ENCODE data around the gene EFNB3.
A peak's percentile ranks its signal among the peaks of the same experiment; 100 is the strongest.

EFNB3 gene

DNA sequence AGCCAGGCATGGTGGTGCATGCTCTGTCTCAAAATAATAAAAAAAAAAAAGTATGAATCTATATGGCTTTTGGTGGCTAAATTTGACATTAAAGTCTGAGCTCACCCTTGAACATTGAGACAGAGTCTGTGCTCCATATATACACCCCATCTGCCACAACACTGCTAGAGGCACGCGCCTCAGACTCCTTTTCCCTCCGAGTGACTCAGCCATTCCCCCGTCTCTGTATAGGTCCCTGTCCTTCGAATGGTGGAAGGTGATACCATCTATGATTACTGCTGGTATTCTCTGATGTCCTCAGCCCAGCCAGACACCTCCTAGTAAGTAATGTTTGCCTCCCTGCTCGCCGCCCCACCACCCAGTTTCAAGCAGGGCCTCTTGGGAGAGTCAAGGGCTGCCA is 4.5 kb upstream of the EFNB3 start:
- no peak for DNase-seq

DNA sequence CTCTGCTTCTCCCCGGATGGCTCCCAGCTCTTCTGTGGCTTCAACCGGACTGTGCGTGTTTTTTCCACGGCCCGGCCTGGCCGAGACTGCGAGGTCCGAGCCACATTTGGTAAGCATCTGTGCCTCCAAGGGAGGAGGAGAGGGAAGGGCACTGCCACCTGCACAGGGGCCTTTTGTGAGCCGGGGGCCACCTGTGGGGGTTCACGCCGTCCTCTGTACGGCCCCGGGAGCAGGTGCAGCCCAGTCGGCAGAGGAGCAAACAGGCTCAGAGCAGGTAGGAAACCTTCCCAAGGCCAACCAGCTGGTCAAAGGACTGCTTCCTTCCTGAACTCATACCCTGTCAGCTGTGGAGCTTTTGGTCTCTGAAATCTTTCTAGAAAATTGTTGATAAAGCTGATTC is 3.3 kb upstream of the EFNB3 start:
- DNase-seq, result no peak

DNA sequence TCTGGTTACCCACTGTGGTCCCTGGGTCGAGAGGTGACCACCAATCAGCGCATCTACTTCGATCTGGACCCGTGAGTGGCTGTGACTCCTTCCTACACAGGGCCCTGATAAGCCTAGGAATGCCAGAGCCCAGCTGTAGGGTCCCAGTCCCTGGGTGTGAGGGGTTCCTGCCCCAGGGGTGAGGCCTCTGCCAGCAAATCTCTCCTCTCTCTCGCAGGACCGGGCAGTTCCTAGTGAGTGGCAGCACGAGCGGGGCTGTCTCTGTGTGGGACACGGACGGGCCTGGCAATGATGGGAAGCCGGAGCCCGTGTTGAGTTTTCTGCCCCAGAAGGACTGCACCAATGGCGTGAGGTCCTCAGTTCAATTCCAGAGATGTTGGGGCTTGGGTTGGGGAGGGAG is 2.2 kb upstream of the EFNB3 start:
- DNase-seq, result no peak

DNA sequence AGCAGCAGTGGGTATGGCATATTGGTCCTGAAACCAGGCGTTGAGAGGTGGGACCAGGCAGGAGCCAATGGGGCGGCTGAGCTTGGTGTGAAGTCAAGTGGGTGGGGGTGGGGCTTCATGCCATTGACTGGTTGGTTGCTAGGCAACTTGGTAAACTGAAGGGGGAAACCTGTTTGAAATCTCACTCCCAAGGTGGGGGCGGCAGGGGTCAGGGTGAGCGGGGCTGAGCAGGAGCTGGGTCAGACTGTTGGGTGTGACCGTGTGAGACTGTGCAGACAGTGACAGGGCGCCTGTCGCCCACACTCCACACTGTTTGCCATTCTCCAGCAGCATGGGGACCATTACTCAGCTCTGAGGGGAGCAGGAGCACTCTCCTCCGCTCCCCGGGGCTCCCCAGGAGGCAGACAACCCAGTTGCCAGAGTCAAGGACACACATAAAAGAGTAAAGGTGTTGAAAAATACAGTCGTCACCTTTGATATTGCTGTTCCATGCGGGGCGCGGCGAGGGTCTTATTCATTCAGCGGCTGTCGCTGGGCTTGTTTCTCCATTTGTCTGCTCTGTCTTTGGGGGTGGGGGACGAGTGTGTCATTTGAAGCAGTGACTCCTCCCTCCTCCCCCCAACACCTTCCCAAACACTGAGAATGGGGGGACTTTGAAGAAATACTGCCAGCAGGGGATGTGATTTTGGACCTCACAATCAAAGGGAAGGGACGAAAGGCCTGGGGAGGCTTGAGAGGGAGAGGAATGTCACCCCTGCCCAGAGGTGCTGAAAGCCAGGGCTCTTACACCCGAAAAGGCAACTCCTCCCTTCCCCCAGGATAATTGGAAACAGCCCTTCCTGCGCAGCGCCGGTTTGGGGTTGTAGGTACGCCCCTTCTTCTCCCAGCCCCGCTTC is 1.2 kb upstream of the EFNB3 start:
- DNase-seq, result peak; percentile 46

DNA sequence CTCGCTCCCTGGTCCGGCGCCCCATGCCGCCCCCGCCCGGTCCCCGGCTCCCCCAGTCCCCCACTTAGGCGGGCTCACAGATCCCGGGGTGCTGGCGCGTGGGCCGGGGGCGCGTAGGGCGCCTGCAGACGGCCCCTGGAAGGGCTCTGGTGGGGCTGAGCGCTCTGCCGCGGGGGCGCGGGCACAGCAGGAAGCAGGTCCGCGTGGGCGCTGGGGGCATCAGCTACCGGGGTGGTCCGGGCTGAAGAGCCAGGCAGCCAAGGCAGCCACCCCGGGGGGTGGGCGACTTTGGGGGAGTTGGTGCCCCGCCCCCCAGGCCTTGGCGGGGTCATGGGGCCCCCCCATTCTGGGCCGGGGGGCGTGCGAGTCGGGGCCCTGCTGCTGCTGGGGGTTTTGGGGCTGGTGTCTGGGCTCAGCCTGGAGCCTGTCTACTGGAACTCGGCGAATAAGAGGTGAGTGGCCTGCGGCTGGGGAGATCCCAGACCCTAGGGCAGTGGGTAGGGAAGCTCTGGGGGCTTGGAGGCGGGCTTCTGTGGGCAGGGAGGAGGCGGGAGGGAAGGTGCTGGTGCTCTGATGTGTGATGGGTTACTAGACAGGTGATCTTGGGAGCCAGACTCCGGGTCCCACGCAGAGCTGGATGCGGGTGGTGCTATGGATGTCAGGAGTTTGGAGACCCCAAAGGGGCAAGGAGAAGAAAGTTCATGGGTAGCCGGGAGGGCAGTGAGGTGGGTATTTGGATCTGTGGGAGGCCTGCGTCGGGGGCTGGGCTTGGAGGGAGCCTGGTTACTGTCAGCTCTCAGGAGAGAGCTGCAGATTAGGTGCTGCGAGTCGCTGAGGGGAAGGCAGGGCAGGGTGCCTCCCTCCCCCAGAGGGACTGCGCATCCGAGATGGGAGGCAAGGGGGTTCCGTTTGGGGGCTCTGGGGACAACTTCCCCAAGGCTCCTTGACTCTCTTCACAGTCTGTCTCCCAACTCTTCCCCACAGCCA is 560 bp downstream of the EFNB3 start:
- no peak for DNase-seq

DNA sequence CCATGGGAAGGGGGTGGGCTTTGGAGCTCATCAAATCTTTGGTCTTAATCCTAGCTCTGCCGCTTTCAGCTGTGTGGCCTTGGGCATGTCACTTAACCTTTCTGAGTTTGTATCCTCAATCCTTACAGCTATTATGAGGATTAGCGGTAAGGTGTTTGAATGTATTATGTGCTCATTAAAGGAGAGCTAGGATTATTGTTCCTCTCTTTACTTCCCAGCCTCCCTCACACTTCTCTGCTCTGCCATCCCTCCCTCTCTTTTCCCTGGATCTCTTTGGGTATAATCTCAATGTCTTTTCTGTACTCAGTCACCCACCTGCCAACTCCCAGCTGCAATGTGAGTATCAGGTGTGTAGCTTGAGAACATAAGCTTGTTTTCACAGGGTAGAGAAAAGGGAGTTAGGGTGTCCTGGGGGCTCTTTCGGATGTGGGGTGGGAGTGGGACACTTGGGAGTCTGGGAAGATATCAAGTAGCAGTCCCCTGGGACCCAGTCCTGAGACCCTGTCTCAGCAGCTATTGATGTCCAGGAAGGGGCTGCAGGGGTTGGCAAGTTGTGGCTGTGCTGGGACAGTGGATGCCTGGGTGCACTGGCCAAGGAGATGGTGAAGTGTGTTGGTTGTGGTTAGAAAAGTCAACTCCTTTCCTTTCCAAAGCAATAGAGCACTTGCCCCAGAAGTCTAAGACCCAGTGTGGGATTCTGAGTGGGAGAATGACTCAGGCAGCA is 1.8 kb downstream of the EFNB3 start:
- no peak for DNase-seq

DNA sequence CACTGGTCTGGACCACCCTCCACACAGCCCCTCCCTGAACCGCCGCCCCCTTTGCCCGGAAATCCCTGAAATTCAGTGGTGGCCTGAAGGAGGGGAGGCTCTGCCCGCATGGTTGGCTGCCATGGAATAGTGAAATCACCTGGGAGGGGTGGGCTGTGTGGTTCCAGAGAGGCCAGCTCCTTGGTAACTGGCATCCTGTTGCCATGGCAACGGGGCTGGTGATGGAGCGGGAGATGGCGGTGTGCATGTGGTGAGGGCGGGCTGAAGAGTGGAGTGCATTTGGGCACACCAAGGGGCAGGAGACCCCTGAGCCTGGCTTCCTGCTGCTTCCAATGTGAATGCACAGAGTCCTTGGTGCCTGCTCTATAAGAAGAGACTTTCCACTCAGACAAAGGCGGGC is 2.4 kb downstream of the EFNB3 start:
- DNase-seq, result no peak

DNA sequence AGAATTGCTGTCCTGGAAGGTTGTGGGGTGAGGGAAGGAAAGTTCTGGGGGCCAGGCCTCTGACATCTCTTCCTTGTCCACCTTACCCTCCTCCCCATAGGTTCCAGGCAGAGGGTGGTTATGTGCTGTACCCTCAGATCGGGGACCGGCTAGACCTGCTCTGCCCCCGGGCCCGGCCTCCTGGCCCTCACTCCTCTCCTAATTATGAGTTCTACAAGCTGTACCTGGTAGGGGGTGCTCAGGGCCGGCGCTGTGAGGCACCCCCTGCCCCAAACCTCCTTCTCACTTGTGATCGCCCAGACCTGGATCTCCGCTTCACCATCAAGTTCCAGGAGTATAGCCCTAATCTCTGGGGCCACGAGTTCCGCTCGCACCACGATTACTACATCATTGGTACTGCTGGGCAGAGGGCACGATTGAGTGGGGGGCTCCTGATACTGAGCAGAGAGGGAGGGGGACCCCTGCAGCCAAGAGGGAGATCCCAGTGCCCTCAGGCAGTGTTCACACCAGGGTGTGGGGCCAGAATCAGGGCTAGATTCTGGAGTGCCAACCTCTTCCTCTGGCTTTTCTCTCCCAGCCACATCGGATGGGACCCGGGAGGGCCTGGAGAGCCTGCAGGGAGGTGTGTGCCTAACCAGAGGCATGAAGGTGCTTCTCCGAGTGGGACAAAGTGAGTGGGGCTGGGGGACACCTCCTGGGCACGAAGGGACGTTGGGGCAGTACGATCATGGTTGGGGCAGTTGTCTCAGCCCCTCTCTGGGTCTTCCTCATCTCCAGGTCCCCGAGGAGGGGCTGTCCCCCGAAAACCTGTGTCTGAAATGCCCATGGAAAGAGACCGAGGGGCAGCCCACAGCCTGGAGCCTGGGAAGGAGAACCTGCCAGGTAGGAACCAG is 3.1 kb downstream of the EFNB3 start:
- DNase-seq, result no peak

DNA sequence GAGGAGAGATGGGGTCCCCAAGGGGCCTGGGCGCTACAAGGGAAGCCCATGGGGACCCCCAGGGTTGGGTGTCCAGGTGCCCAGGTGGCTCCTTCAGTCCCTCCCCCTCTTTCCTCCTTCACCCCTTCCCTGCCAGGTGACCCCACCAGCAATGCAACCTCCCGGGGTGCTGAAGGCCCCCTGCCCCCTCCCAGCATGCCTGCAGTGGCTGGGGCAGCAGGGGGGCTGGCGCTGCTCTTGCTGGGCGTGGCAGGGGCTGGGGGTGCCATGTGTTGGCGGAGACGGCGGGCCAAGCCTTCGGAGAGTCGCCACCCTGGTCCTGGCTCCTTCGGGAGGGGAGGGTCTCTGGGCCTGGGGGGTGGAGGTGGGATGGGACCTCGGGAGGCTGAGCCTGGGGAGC is 4.0 kb downstream of the EFNB3 start:
- no peak for DNase-seq

DNA sequence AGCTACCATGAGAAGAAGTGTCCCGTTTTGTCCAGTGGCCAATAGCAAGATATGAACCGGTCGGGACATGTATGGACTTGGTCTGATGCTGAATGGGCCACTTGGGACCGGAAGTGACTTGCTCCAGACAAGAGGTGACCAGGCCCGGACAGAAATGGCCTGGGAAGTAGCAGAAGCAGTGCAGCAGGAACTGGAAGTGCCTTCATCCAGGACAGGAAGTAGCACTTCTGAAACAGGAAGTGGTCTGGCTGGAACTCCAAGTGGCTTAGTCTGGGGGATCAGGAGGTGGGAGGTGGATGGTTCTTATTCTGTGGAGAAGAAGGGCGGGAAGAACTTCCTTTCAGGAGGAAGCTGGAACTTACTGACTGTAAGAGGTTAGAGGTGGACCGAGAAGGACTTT is 5.3 kb downstream of the EFNB3 start:
- DNase-seq, result no peak

DNA sequence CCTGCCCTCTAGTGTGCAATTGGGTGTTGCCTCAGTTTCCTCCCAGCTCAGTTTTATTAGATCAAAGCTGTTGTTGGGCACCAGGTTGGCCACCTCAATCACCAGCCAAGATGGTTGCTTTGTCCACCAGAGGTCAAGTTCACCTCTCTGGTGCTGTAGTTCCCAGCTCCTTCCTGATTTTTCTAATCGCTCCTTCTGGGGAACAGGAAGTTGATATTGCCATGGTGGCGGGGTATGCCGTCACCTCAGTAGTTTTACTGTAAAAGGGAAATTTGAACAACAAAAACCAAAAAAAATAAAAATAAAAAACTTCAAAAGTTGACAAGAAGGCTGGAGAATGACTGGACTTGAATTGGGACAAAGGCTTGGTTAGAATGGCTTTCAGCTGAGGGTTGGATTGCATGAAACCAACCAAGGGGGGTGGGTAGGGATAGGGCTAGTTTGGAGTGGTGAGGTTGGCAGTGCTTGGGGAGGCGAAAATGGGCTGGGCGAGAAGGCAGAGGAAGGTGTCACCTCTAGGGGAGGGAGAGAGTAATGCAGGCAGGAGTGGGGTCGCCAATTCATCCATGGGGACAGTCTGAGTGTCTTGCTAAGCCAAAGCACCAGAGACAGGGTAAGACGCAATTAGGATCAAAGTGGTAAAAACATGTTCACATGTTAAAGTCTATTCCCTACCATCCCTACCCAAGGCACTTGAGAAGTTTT is 6.2 kb downstream of the EFNB3 start:
- no peak for DNase-seq

DNA sequence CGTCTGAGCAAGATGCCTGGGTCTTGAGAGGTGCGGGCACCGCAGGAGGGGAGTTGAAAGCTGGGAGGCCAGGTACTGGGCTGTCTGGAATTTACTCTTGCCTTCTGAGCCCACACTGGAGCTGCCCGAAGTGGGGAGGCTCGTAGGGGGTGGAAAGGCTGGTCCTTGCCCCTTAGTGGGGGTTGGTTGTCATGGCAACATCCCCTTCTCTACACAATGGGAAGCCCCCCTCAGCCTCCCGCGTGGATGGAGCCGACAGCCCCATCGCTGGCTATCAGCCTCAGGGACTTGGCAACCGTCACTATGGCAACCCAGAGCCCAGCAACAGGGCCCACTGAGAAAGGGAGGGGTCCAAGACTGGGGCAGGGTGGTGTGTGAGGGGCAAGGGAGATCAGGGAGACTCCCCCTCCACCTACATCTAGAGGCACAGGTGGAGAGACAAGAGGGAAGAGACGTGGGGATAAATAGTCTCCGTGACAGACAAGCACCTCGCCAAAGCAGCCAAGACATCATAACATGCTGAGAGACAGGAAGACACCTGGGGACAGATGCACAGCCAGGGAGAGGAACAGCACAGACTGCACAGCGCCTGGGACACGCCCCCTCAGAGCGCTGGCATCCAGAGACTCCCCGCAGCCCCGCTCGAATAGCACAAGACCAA is 7.2 kb downstream of the EFNB3 start:
- no peak for DNase-seq

DNA sequence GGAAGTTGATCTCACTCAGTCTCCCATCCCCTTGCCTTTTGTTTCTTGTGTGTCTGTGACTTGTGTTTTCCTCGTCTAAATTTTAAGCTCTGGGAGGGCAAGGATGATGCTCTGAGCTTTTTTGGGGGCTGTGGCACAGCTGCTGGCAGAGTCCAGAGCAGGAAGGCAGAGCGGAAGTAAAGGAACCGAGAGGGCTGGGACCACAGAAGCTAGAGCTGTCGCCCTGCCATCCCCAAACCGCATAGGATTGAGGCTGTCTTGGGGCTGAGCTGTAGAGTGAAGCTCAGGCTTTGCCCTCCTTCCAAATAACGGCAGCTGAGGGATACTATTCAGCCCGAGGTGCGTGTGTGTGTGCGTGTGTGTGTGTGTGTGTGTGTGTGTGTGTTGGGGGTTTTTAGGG is 8.8 kb downstream of the EFNB3 start:
- DNase-seq, result no peak

DNA sequence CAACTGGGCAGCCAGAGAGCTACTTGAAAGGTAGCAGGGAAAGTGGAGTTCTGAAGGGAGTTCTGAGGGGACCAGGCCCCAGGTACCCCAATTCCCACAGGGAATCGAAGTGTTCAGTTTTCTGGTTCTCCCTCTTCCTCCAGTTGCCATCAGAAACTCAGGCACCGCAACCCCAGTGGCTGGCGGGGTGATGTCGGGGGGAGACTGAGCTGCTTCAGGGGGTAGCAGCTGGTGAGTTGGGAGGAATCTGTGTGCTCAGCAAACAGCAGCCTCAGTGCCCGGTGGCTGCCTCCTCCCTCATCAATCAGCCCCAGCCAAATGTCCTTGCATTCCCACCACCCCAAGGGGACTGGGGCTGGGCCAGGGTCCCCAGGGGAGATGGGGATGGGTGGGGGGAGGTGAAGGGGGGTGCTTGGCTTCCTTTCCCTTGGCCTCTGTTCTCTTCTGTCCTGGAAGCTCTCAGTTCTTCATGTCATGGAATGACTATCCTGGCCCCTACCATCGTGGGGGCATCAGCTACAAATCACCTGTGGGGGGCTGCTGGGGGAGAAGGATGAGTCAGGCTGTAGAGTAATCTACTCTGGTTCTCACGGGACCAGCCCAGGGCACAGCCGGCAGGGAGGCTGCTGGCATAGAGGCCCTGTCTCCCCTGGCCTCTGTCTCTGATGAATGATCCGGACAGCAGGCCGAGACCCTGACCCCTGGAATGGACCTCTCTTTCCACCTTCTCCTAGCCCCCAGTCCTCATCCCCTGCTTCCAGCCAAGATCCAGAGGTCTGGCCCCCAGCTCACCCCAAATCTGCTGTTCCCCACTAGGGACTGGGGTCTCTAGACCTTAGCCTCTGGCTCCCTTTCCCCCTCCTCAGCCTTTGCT is 10.0 kb downstream of the EFNB3 start:
- no peak for DNase-seq

DNA sequence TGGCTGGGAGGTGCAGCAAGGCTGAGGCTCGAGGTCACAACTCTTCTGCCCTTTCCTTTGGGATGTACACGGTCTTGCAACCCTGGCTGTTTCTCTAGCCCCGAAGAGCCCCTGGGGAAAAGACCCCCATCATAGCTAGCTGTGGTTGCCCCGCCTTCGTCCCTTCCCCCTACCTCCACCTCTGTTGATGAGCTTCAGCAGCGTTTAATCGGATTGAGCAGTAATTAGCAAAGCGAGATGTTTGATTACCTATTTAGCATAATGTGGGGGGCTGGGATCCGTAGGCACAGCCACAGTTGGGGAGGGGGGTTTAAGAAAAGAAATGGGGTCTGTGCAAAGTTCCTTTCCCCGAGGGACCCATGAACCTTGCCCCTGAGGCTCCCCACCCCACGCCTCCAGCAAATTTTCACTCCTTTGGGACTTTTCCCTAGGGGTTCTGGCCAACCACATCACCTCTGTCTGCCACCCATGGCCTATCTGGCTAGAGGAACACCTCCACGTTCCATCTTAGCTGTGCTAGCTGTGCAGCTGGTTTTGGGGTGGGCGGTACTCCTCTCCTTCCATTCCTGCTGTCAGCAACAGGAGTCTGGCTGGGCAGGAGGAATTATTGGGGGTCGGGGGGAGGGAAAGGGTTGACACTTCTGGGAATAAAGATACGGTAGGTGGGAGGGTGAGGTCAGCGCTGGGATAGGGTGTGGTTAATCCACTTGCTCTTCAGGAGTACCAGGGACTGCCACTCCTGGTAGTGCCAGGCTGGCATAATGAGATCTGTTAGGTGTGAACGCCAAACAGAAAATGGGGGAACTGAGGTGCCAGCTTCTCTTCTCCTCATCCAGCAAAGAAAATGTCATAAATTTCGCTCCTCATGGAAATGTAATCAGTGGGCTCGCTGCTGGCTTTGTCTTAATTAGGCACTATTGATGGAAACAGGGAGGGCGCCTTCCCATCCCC is 11.2 kb downstream of the EFNB3 start:
- no peak for DNase-seq

DNA sequence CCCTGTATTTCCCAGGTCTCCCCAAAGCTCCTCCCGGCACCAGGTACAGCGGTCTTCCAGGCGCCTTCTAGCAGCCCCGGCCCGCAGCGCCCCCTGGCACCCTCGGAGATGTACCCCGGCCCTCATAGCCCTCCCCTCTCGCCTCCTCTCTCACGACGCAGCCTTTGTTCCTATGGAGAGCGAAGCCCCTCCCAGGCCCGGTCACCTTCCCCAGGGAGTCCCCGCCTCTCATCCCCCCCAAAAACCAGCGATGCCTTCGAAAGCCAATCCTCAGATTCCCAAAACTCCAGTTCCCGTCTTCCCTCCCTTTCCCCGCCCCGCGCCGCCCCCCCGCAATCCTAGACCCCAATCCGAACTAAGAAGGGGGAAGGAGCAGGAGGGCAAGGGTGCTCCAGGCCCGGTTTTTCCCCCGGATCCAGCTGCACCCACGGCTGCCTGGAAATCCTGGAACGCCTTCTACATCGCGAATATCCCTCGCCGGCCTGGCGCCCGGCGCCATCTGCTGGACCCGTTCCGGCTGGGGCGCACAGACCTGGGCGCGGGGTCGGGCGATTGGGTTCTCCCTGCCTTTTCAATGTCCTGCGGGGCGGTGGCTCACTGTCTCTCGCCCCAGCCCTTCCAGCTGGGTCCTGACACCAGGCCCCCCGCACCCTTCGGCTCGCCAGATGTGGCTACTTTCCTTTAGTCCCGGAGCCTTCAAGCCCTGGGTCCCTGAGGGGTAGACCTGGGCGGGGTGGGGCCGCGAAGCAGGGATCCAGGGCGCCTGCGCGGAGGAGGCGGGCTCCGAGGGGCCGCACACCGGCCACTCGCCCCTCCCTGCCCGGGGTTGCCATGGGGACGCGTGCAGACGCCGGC is 12.1 kb downstream of the EFNB3 start, which contains the start of gene DNAH2:
TSS of gene DNAH2 (plus strand) at position 844 of the 855 bp plus-strand sequence. CDS start 1,991 bp downstream, outside the sequence.
- peak; percentile 83 for DNase-seq

DNA sequence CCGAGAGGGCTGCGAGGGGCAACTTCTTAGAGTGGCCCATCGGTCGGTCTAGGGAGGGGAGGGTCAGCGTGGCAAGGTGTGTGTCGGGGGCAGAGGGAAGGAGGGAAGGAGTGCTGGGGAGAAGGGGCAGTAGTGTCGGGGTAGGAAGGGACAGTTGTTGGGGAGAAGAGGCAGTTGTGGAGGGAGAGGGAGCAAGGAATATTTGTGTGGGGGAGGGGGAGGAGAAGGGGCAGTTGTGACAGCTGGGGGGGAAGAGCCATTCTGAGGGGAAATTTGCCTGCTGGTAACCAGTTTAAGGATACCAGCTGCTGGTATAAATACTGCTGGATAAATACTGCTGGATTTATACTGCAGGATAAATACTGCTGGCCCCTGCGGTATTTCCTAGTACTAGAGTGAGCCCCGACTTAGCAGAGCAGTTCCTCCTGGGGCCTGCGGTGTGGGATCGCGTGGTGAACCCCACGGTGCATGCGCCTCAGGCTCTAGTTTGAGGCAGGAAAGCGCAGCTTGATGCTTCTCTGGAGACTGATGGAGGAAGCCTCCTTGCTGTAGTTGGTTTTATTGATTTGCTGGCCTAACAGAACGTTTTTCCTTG is 12.9 kb downstream of the EFNB3 start:
- DNase-seq, result no peak
